ENCODE measurements around the gene NBPF1.
"Not testable (repeated sequence)": the region's sequence is repeated elsewhere in the genome, so short reads cannot be mapped to it uniquely, and the experiment has no call there.

The NBPF1 gene

GRCh38 chr1:16631248-16632043 lies 18.1 kb upstream of the NBPF1 start:
- H3K4me3 ChIP-seq (ENCODE audit: low read depth, low read length): no peak overlapping the region
- no peak for DNase-seq (ENCODE audit: low read depth)
- TF ChIP-seq, protein P1, sequence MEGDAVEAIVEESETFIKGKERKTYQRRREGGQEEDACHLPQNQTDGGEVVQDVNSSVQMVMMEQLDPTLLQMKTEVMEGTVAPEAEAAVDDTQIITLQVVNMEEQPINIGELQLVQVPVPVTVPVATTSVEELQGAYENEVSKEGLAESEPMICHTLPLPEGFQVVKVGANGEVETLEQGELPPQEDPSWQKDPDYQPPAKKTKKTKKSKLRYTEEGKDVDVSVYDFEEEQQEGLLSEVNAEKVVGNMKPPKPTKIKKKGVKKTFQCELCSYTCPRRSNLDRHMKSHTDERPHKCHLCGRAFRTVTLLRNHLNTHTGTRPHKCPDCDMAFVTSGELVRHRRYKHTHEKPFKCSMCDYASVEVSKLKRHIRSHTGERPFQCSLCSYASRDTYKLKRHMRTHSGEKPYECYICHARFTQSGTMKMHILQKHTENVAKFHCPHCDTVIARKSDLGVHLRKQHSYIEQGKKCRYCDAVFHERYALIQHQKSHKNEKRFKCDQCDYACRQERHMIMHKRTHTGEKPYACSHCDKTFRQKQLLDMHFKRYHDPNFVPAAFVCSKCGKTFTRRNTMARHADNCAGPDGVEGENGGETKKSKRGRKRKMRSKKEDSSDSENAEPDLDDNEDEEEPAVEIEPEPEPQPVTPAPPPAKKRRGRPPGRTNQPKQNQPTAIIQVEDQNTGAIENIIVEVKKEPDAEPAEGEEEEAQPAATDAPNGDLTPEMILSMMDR (IDR thresholded peaks at IDR 0.05; ENCODE audit: insufficient read depth, low read depth, low read length, missing control alignments): no peak

DNA sequence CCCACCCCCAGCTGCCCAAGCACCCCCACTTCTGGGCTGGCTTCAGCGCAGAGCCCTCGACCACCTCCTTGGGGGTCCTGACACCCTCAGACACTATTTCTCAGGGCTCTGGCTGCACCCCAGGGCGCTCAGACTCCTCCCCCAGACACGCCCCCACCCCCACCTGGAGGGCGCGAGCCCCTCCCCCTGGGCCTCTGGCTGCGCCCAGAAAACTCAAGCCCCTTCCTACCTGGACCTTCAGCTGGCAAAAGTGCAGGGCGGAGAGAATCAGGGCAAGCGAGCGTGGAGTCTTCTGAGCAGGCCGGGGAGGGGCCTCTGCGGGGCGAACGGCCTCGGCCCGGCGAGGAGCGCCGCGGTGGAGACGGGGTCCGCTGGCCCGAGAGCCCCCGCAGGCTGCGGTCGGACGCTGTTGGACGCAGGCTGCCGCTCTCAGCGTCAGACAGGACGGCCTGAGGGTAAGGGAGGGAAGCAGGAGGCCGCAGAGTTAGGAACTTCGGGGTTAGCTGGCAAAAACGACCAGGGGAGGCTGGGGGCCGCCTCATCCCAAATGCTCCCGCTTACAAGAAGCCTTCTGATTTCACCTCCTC lies 17.4 kb upstream of the NBPF1 start:
- no peak overlapping the region for H3K4me3 ChIP-seq (ENCODE audit: low read depth, low read length)
- TF ChIP-seq, protein P1 (IDR thresholded peaks at IDR 0.05; ENCODE audit: insufficient read depth, low read depth, low read length, missing control alignments): no peak
- DNase-seq (ENCODE audit: low read depth): no peak

GRCh38 chr1:16629916-16630530 lies 16.7 kb upstream of the NBPF1 start:
- not testable (repeated sequence) for H3K4me3 ChIP-seq (ENCODE audit: low read depth, low read length); DNase-seq (ENCODE audit: low read depth)

- no peak for DNase-seq (ENCODE audit: low read depth)
- TF ChIP-seq, protein P1 (IDR thresholded peaks at IDR 0.05; ENCODE audit: insufficient read depth, low read depth, low read length, missing control alignments): no peak
- no peak overlapping the region for H3K4me3 ChIP-seq (ENCODE audit: low read depth, low read length)
Observed at GRCh38 chr1:16628361-16629111, 15.2 kb upstream of the NBPF1 start.

DNA sequence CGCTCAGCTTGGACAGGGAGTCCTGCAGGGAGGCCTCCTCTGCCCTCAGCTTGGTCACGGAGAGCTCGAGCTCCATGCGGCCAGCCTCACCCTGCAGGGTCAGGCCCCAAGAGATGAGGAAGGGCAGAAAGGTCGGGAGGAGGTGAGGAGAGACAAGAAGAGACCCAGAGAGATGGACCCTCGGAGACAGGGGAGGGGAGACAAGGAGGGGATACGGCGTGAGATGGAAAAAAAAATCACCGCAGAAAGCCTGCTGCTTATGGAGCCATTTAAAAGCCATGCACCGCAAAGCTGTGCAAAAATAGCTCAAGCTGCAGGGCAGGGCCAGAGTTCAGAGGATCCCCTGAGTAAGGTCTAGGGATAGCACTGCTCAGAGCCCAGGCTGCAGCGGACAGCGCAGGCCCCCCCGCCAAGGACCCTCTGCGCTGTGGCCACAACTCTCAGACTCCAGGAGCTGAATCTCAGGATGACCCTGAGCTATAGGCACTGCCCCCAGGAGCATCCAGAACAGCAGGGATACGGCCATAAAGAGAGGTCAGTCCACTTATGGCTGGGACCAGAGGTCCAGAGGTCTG lies 13.1 kb upstream of the NBPF1 start:
- H3K4me3 ChIP-seq (ENCODE audit: low read depth, low read length); DNase-seq (ENCODE audit: low read depth): not testable (repeated sequence)

DNA sequence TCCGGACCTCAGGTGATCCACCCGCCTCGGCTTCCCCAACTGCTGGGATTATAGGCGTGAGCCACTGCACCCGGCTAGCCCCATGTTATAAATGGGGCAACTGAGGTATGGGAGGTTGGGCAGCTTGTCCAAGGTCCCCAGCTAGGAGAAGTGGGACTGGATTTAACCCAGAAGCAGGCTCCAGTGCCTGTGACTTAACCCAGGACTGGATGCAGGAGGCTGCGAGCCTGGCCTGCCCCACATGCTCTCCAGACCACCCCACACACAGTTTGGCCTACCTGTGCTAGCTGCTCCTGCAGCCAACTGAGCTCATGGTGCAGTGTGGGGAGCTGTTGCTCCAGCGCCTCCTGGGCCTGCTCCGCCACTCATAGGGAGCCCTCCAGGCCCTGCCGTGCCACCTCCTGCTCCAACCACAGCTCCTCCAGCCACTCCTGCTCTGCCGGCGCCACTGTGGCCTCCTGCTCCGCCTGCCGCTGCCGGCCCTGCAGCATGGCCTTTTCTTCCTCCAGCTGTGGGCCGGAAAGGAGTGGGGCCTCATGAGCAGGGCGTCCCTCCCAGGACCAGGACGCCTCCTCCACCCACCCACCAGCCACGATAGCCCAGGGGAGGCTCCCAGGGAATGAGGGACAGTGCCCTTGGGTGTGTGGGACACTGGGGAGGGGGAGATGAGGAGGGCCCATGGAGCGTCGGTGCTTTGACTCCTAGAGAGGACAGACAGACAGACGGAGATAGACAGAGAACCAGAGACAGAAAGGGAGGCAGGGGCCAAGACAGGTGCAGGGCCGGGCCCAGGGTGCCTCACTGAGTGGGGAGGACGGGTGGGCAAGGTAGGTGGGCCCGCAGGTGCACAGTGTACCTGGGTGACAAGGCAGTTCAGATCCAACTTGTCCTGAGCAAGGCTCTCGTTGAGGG lies 12.4 kb upstream of the NBPF1 start:
- TF ChIP-seq, protein P1 (IDR thresholded peaks at IDR 0.05; ENCODE audit: insufficient read depth, low read depth, low read length, missing control alignments): no peak
- H3K4me3 ChIP-seq (ENCODE audit: low read depth, low read length): no peak overlapping the region
- no peak for DNase-seq (ENCODE audit: low read depth)

- not testable (repeated sequence) for H3K4me3 ChIP-seq (ENCODE audit: low read depth, low read length); DNase-seq (ENCODE audit: low read depth)
Observed at GRCh38 chr1:16623812-16624719, 10.7 kb upstream of the NBPF1 start.

GRCh38 chr1:16623337-16623736 lies 10.0 kb upstream of the NBPF1 start:
- H3K4me3 ChIP-seq (ENCODE audit: low read depth, low read length); DNase-seq (ENCODE audit: low read depth): not testable (repeated sequence)

- DNase-seq (ENCODE audit: low read depth); H3K4me3 ChIP-seq (ENCODE audit: low read depth, low read length): not testable (repeated sequence)
Observed at GRCh38 chr1:16621681-16622315, 8.4 kb upstream of the NBPF1 start.

All from GM12865 (cell line).